ENCODE measurements around the gene BBS10. TPM values are rescaled to one million over a fixed set of nuclear protein-coding genes. Genes with fewer than 3 reads are reported as not detected.
"Not testable (repeated sequence)": the region's sequence is repeated elsewhere in the genome, so short reads cannot be mapped to it uniquely, and the experiment has no call there.

The BBS10 gene
- total and polyA plus RNA-seq, 7 donors: 1.2 to 15.0 (median 6.1) TPM

- no peak overlapping the region for H3K4me3 ChIP-seq
- H3K36me3 ChIP-seq: no peaks in the 10 kb centered on the region
- TF ChIP-seq POLR2AphosphoS5 (IDR thresholded peaks at IDR 0.05): no peak
- TF ChIP-seq POLR2A (IDR thresholded peaks at IDR 0.05): no peak
- TF ChIP-seq EP300 (IDR thresholded peaks at IDR 0.05): no peak
- no peak for TF ChIP-seq CTCF (IDR thresholded peaks at IDR 0.05)
- H3K9me3 ChIP-seq: no peaks in the 10 kb centered on the region
- DNase-seq: no peak
- 92% methylated on average over 3 of the region's 3 CpGs for WGBS, 2 donors
- H3K27ac ChIP-seq: no peak overlapping the region
- H3K4me1 ChIP-seq: no peaks in the 10 kb centered on the region
- no peaks in the 10 kb centered on the region for H3K27me3 ChIP-seq
- intact Hi-C loops (cut with DNase I): no loop called here
Observed at GRCh38 chr12:76337583-76337982, 10.6 kb downstream of the BBS10 start.

GRCh38 chr12:76332606-76333005 is 15.6 kb downstream of the BBS10 start:
- Histone ChIP-seq H3K4me1 (no peaks in the 10 kb centered on the region), H3K9me3 (no peaks in the 10 kb centered on the region), H3K27me3 (no peaks in the 10 kb centered on the region), H3K4me3 (no peak overlapping the region), H3K36me3 (no peaks in the 10 kb centered on the region), H3K27ac (no peak overlapping the region)
- 10 to 35% methylated on average over 1 of the region's 1 CpG for WGBS, 2 donors
- intact Hi-C loops (cut with DNase I): no loop called here
- no peak for DNase-seq
- no peak for TF ChIP-seq POLR2AphosphoS5 (IDR thresholded peaks at IDR 0.05)
- TF ChIP-seq EP300 (IDR thresholded peaks at IDR 0.05): no peak
- no peak for TF ChIP-seq CTCF (IDR thresholded peaks at IDR 0.05)
- TF ChIP-seq POLR2A (IDR thresholded peaks at IDR 0.05): no peak

- no peak for DNase-seq
- intact Hi-C loops (cut with DNase I): no loop called here
- Histone ChIP-seq H3K9me3 (no peaks in the 10 kb centered on the region), H3K4me1 (no peaks in the 10 kb centered on the region), H3K27me3 (no peaks in the 10 kb centered on the region), H3K27ac (no peak overlapping the region), H3K36me3 (no peaks in the 10 kb centered on the region), H3K4me3 (no peak overlapping the region)
- 96% methylated on average over 5 of the region's 5 CpGs for WGBS, 2 donors
- TF ChIP-seq POLR2A (IDR thresholded peaks at IDR 0.05): no peak
- no peak for TF ChIP-seq CTCF (IDR thresholded peaks at IDR 0.05)
- no peak for TF ChIP-seq POLR2AphosphoS5 (IDR thresholded peaks at IDR 0.05)
- no peak for TF ChIP-seq EP300 (IDR thresholded peaks at IDR 0.05)
Observed at GRCh38 chr12:76329606-76330005, 18.6 kb downstream of the BBS10 start.

GRCh38 chr12:76329159-76329558 is 19.1 kb downstream of the BBS10 start:
- no peak overlapping the region for H3K4me3 ChIP-seq
- intact Hi-C loops (cut with DNase I): no loop called here
- no peaks in the 10 kb centered on the region for H3K27me3 ChIP-seq
- no peak for DNase-seq
- no peaks in the 10 kb centered on the region for H3K9me3 ChIP-seq
- no peaks in the 10 kb centered on the region for H3K36me3 ChIP-seq
- TF ChIP-seq EP300 (IDR thresholded peaks at IDR 0.05): no peak
- TF ChIP-seq POLR2A (IDR thresholded peaks at IDR 0.05): no peak
- no peak for TF ChIP-seq POLR2AphosphoS5 (IDR thresholded peaks at IDR 0.05)
- no peak for TF ChIP-seq CTCF (IDR thresholded peaks at IDR 0.05)
- H3K4me1 ChIP-seq: no peaks in the 10 kb centered on the region
- H3K27ac ChIP-seq: no peak overlapping the region
- 82 to 90% methylated on average over 2 of the region's 2 CpGs for WGBS, 2 donors

- not testable (repeated sequence) for H3K4me3 ChIP-seq
Observed at GRCh38 chr12:76319595-76320319, 28.5 kb downstream of the BBS10 start.

More at GRCh38 chr12:76319595-76320319, 28.5 kb downstream of the BBS10 start:
- H3K9me3 ChIP-seq; H3K36me3 ChIP-seq; H3K27ac ChIP-seq; H3K27me3 ChIP-seq; H3K4me1 ChIP-seq; intact Hi-C loops (cut with DNase I); DNase-seq: not testable (repeated sequence)
- WGBS, 2 donors: 26 to 78% methylated on average over 30 of the region's 32 CpGs
